DND-41 (cell line): ENCODE results near the gene CCDC78.

Experiments used
- ATAC-seq: fragments of 200-7000 bp; cut with Tn5 transposase; 3 replicates; pipeline ENCODE4 v1.9.1; 2021; ENCODE audit warnings: low read depth; ENCODE audit not compliant: insufficient read depth
- DNase-seq: peaks from one replicate; pipeline ENCODE4 v3.0.0-alpha.2; 2020
- H2AFZ ChIP-seq: 2 replicates; pipeline ENCODE4 v1.6.0; 2012; ENCODE audit warnings: low read depth, low read length
- H3K27ac ChIP-seq: 2 replicates; pipeline ENCODE4 v1.5.1; 2012; ENCODE audit warnings: low read length, inconsistent platforms
- H3K27me3 ChIP-seq: fragments of 200-600 bp; sonication (generic); 2 replicates; pipeline ENCODE4 v1.6.0; 2012; ENCODE audit warnings: low read length, mild to moderate bottlenecking, inconsistent platforms; ENCODE audit not compliant: insufficient read depth, poor library complexity
- H3K36me3 ChIP-seq: 2 replicates; pipeline ENCODE4 v1.5.1; 2012; ENCODE audit warnings: low read length, inconsistent platforms; ENCODE audit not compliant: insufficient read depth
- H3K4me1 ChIP-seq: 2 replicates; pipeline ENCODE4 v1.5.1; 2012; ENCODE audit warnings: mild to moderate bottlenecking, low read length; ENCODE audit not compliant: insufficient read depth
- H3K4me2 ChIP-seq: 2 replicates; pipeline ENCODE4 v1.6.0; 2012; ENCODE audit warnings: mild to moderate bottlenecking, moderate library complexity, low read length, inconsistent platforms; ENCODE audit not compliant: insufficient read depth
- H3K4me3 ChIP-seq, 2 experiments: fragments of 200-600 bp in 1 of 2; shearing (Covaris generic) in 1 of 2; 2 replicates each; pipeline ENCODE4 v1.5.1; 2012 to 2016; ENCODE audit warnings: inconsistent platforms in 2 of 2, low read length in 2 of 2, mild to moderate bottlenecking in 2 of 2, low read depth in 1 of 2, moderate library complexity in 1 of 2
- H3K79me2 ChIP-seq: 2 replicates; pipeline ENCODE4 v1.6.0; 2012; ENCODE audit warnings: low read length, inconsistent platforms; ENCODE audit not compliant: insufficient read depth
- H3K9ac ChIP-seq: 2 replicates; pipeline ENCODE4 v1.6.0; 2012; ENCODE audit warnings: low read depth, mild to moderate bottlenecking, inconsistent platforms, low read length, moderate library complexity
- H3K9me3 ChIP-seq: 2 replicates; pipeline ENCODE4 v1.5.1; 2012; ENCODE audit warnings: low read length, moderate library complexity, mild to moderate bottlenecking, inconsistent platforms; ENCODE audit not compliant: insufficient read depth, severe bottlenecking
- H4K20me1 ChIP-seq: 2 replicates; pipeline ENCODE4 v1.6.0; 2012; ENCODE audit warnings: low read length; ENCODE audit not compliant: insufficient read depth
- CTCF ChIP-seq: IDR thresholded peaks from 2 replicates; pipeline ENCODE4 v1.5.1; 2012; ENCODE audit warnings: borderline replicate concordance, low read length, moderate library complexity, mild to moderate bottlenecking; ENCODE audit not compliant: poor library complexity, severe bottlenecking; ENCODE audit errors: extremely low read depth
- EZH2 ChIP-seq: IDR thresholded peaks from 3 replicates; pipeline ENCODE4 v1.6.1; 2012; ENCODE audit warnings: borderline replicate concordance, low read depth, mild to moderate bottlenecking, moderate library complexity, low read length, inconsistent platforms; ENCODE audit not compliant: severe bottlenecking

Gene CCDC78

DNA sequence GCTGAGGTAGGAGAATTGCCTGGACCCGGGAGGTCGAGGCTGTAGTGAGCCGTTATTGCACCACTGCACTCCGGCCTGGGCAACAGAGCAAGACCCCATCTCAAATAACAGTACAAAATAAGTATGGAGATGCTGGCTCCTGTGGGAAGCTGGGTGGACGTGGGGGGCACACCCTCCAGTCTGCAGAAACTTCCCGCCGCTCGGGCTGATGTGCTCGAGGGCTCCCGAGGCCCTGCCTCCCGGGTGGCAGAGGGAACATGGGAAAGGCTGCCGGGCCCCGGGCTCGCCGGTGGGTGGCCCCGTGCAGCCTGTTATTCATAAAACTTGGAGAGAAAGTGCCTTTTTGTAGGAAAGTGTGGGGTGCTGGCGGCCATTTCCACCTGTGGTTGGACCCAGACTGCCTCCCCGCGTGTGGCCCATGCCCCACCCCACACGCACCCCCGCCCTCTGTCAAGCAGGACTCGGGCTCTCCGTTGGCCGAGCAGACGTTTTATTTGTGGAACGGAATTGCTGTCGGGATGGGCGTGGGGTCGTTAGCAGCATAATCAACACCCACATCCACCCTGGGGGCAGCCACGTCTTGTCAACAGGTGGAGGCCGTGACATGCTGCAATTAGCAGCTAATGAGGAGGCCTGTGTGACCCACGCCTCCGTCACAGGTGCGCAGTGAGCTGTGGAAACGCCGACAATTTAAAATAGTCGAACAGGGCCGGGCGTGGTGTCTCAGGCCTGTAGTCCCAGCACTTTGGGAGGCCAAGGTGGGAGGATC, 21.9 kb upstream of the CCDC78 start:
- no peak overlapping the region for H3K9ac ChIP-seq
- H3K9me3 ChIP-seq = no peaks in the 10 kb centered on the region
- H3K79me2 ChIP-seq = no peaks in the 10 kb centered on the region
- TF ChIP-seq CTCF (no peak), EZH2 (no peak)
- no peak overlapping the region for H3K4me2 ChIP-seq
- ATAC-seq (no peak), DNase-seq (no peak)
- no peak overlapping the region for H2AFZ ChIP-seq
- no peaks in the 10 kb centered on the region for H4K20me1 ChIP-seq
- no peak overlapping the region for H3K4me3 ChIP-seq
- H3K36me3 ChIP-seq = no peaks in the 10 kb centered on the region
- H3K4me1 ChIP-seq = no peaks in the 10 kb centered on the region
- no peak overlapping the region for H3K27ac ChIP-seq
- H3K27me3 ChIP-seq = no peaks in the 10 kb centered on the region

DNA sequence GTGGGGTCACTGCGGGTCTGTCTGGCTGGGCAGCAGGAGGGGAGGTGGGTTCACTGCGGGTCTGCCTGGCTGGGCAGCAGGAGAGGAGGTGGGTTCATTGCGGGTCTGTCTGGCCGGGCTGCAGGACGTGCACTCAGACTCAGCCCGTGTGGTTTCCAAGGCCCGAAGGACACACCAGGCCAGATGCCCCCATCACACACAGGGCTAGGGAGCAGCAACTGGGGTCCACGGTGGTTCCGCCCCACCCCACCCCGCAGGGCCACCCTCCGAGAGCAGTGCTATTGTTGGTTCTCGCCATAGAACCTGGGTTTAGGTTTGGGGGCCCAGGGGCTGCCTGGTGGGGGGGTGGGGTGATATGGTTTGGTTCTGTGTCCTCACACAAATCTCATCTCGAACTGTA, 20.4 kb upstream of the CCDC78 start:
- Histone ChIP-seq H3K36me3 (no peaks in the 10 kb centered on the region), H3K79me2 (no peaks in the 10 kb centered on the region), H3K9ac (no peak overlapping the region), H4K20me1 (no peaks in the 10 kb centered on the region), H3K9me3 (no peaks in the 10 kb centered on the region), H3K4me1 (no peaks in the 10 kb centered on the region), H3K27me3 (no peaks in the 10 kb centered on the region), H2AFZ (no peak overlapping the region), H3K4me2 (no peak overlapping the region), H3K27ac (no peak overlapping the region), H3K4me3 (no peak overlapping the region)
- DNase-seq = no peak
- TF ChIP-seq CTCF = no peak
- no peak for TF ChIP-seq EZH2
- no peak for ATAC-seq

DNA sequence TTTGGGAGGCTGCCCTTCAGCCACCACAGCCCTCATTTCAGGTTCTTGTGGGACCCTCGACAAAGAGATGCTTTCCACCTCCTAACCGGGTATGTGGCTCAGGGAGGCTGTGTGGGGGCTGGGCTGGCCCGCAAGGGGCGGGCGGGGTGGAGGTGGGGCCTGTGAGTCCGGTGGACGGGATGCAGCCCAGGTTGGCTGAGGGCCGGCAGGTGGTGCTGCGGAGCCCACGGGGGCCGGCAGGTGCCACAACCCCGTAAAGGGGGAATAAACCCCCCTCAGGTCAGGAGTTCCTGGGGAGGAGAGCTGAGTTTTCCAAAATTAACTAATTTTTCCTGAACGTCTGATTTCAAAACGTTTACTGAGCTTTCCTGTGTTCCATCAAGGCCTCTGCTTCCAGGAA, 19.5 kb upstream of the CCDC78 start:
- no peaks in the 10 kb centered on the region for H3K9me3 ChIP-seq
- no peak overlapping the region for H3K9ac ChIP-seq
- H2AFZ ChIP-seq = no peak overlapping the region
- H3K27me3 ChIP-seq = no peaks in the 10 kb centered on the region
- H3K79me2 ChIP-seq = no peaks in the 10 kb centered on the region
- peaks cover 6% of the 10 kb centered on the region for H3K4me1 ChIP-seq
- ATAC-seq (no peak), DNase-seq (no peak)
- no peak overlapping the region for H3K27ac ChIP-seq
- TF ChIP-seq EZH2 (no peak), CTCF (peak; percentile 14)
- H3K4me2 ChIP-seq = no peak overlapping the region
- H3K36me3 ChIP-seq = no peaks in the 10 kb centered on the region
- H3K4me3 ChIP-seq = no peak overlapping the region
- no peaks in the 10 kb centered on the region for H4K20me1 ChIP-seq
